Measurements from ENCODE around the gene TMEM178B.

Gene TMEM178B

DNA sequence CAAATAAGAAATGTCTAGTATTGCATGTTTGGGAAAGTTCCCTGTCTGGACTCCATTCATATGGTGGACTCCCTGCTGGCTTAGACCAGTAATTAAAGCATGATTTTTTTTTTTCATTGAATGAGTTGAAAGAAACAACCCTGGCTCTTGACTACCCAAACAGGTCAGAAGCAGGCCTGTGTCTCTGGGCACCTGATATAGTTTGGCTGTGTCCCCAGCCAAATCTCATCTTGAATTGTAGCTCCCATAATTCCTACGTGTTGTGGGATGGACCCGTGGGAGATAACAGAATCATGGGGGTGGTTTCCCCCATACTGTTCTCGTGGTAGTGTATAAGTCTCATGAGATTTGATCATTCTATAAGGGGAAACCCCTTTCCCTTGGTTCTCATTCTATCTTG is 206.2 kb downstream of the TMEM178B start:
- no peak for DNase-seq (ENCODE audit: low read depth, low spot score)
- no peak overlapping the region for H3K4me3 ChIP-seq (ENCODE audit: low read length)

DNA sequence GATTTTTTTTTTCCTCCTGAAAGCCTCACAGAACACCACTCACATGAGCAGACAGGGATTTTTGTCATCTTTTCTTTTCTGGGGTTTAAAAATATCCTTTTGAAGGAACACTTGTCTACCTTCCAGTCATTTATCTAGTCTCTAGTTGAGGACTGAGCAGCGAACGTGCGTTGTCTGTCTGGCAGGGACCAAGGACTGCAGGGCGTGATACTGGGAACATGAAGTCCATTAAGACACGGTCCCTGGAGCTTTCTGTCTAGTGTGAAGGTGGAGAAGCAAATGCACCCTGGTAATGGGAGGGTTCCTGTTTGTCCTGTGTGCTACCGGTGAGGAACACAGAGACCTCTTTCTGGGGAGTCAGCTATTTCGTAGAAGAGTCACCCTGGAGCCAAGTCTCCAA is 207.4 kb downstream of the TMEM178B start:
- no peak overlapping the region for H3K4me3 ChIP-seq (ENCODE audit: low read length)
- DNase-seq (ENCODE audit: low read depth, low spot score) = no peak

DNA sequence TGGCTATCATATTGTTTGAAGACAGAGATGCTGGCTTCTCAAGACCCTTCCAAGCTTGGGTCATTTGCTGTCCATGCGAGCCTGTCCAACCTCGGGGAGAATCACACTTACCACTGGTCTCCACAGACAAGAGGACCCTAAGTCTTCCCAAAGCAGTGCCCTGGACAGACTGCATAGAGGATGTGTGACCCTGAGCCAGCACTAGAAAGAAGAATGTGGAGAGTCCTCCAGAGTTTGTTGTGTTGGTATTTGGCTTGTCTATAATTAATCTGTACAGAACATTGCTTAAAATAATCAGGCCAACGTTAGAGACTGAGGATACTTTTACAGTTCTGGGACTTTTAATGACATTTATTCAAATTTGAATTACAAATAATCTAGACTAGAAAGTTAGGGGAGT is 212.7 kb downstream of the TMEM178B start:
- no peak for DNase-seq (ENCODE audit: low read depth, low spot score)
- no peak overlapping the region for H3K4me3 ChIP-seq (ENCODE audit: low read length)

- H3K4me3 ChIP-seq (ENCODE audit: low read length) = no peak overlapping the region
- no peak for DNase-seq (ENCODE audit: low read depth, low spot score)
Measured at GRCh38 chr7:141287936-141288335, 214.1 kb downstream of the TMEM178B start.

- DNase-seq (ENCODE audit: low read depth, low spot score) = no peak
- H3K4me3 ChIP-seq (ENCODE audit: low read length) = no peak overlapping the region
Measured at GRCh38 chr7:141288626-141289025, 214.8 kb downstream of the TMEM178B start.

GRCh38 chr7:141290365-141290764 is 216.5 kb downstream of the TMEM178B start:
- no peak for DNase-seq (ENCODE audit: low read depth, low spot score)
- no peak overlapping the region for H3K4me3 ChIP-seq (ENCODE audit: low read length)

DNA sequence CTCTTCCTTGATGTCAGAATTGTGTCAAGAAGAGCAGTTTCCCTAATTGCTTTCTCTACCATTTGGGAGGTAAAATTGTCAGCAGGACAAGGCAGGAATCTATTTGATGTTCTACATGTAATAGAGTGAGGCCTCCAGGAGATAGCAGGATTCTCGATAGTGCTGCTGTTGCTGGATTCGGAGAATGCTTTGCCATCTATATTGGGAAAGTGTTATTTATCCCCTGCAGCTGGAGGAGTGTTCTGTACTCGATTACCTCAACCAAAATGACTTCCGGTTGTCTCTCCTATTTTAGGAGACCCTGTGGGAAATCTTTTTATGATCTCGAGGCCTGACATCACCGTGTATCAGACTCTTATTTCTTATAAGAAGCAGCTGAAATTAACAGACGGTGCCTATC is 217.1 kb downstream of the TMEM178B start:
- H3K4me3 ChIP-seq (ENCODE audit: low read length) = no peak overlapping the region
- no peak for DNase-seq (ENCODE audit: low read depth, low spot score)

DNA sequence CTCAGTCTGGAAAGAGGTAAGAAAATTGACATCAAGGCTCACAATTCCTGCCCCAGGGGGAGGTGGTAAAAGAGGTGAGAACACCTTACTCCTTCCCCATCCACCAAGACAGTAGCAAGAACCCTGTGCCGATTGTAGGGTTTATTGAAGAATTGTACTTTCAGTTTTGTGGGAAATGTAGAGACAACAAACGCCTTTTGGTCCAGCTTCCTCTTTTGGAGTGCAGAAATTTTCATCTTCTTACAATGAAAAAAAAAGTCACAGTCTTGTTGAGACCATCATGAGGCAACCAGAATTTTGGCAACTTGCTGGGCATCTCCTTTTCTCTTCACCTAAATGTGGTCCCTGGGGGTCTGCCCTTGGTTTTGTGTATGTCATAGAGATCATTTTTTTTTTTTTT is 217.7 kb downstream of the TMEM178B start:
- no peak for DNase-seq (ENCODE audit: low read depth, low spot score)
- H3K4me3 ChIP-seq (ENCODE audit: low read length) = no peak overlapping the region

GRCh38 chr7:141294143-141294829 is 220.4 kb downstream of the TMEM178B start:
- H3K4me3 ChIP-seq (ENCODE audit: low read length) = no peak overlapping the region
- DNase-seq (ENCODE audit: low read depth, low spot score) = no peak

DNA sequence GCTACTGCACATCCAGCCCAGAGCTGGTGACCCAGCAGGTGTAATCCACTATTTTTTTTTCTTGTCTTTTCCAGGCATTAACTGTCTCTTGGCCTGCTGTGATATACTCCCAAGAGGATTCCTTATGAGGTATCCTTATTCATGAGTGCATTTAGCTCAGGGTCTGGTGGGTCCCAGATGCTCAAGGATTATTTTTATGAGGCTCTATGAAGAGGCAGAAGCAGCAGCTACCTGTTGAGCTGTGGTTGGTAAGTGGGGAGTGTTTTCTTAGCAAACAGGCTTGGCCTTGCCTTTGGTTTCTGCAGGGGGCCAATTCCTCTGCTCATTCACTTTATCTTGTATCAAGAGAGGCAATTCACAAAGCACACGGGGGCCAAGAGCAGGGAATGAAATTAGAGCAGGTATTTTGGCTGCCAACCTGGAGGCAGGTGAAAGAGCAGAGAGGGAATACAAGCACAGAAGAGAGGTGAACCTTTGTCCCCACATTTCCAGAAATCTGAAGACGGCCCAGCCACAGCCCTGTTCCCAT is 221.6 kb downstream of the TMEM178B start:
- H3K4me3 ChIP-seq (ENCODE audit: low read length) = no peak overlapping the region
- DNase-seq (ENCODE audit: low read depth, low spot score) = no peak

GRCh38 chr7:141300816-141301215 is 227.0 kb downstream of the TMEM178B start:
- no peak for DNase-seq (ENCODE audit: low read depth, low spot score)
- no peak overlapping the region for H3K4me3 ChIP-seq (ENCODE audit: low read length)

- H3K4me3 ChIP-seq (ENCODE audit: low read length) = no peak overlapping the region
- no peak for DNase-seq (ENCODE audit: low read depth, low spot score)
Measured at GRCh38 chr7:141301544-141301943, 227.7 kb downstream of the TMEM178B start.

- H3K4me3 ChIP-seq (ENCODE audit: low read length) = no peak overlapping the region
- no peak for DNase-seq (ENCODE audit: low read depth, low spot score)
Measured at GRCh38 chr7:141302617-141303016, 228.8 kb downstream of the TMEM178B start.

DNA sequence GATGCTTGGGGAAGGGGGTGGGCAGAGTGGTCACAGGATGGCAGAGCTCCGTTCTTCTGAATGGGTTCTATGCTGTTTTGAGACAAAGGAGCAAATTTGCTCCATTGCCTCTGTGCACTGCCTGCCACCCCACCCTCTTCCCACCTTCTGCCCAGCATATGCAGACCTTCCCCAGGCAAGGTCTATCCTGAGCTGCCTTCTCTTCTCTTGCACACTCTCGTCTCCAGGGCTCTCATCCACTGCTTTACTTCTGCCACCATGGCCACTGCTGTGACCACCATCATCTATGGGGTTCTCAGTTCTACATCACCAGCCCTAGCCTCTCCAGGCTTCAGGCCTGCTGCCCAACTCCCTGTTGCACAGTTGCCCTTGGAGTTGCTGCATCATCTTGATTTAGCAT is 230.4 kb downstream of the TMEM178B start:
- H3K4me3 ChIP-seq (ENCODE audit: low read length) = no peak overlapping the region
- DNase-seq (ENCODE audit: low read depth, low spot score) = no peak

DNA sequence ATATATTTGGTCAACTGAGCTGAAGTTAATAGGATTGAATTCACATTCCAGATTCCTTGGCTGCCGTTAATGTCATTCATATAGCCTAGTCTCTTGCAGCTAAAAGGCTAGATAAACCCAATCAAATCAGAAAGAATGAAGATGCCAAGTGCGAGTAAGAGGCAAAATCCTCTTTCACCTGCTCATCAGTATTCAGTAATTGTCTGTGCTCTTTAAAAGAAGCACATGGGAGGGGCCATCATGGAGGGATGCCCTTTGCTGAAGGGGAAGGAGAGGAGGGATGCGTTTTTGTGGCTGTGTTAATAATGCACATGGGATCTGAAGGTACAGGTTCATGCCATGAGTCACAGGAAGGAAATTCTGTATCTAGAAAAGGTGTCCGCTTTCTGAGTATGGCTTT is 232.2 kb downstream of the TMEM178B start:
- no peak overlapping the region for H3K4me3 ChIP-seq (ENCODE audit: low read length)
- DNase-seq (ENCODE audit: low read depth, low spot score) = no peak

DNA sequence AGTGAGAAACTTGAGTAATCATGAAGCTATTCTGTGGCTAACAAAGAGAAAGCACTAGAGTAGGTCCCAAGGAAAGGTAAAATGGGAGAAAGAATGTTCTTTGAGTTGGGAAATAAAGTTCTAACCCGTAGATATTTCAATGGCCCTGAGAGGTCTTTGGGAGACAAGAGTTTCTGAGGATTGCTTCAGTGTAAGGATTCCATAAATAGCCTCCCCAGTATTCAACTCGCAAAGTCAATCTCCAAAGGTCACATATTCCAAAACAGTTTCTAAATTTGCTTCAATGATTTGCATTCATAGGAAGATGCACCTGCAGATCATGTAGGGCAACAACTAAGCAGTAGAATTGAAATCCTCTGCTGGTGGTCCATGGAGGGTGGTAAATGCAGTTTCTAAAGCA is 238.5 kb downstream of the TMEM178B start:
- no peak for DNase-seq (ENCODE audit: low read depth, low spot score)
- H3K4me3 ChIP-seq (ENCODE audit: low read length) = no peak overlapping the region

- DNase-seq (ENCODE audit: low read depth, low spot score) = no peak
- no peak overlapping the region for H3K4me3 ChIP-seq (ENCODE audit: low read length)
Measured at GRCh38 chr7:141312828-141313521, 239.1 kb downstream of the TMEM178B start.

DNA sequence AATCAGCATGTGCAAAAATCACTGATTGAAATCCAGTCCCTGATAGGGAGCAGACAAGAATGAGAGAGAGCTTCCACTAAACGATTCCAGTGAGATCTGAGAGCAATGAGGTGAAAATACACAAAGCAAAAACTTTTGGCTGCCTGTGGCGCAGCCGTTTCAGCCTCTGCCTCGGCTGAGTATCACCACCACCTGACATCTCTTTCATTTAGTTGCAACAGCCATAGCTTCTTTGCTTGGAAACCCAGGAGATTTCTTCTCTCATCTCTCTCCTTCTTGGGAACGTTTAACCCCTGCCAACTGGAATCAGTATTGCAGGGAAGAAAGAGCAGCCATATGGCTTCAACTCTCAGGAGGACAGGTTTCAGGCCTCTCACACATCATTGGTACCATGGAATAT is 240.0 kb downstream of the TMEM178B start:
- H3K4me3 ChIP-seq (ENCODE audit: low read length) = no peak overlapping the region
- DNase-seq (ENCODE audit: low read depth, low spot score) = no peak

GRCh38 chr7:141317033-141317585 is 243.2 kb downstream of the TMEM178B start:
- no peak for DNase-seq (ENCODE audit: low read depth, low spot score)
- no peak overlapping the region for H3K4me3 ChIP-seq (ENCODE audit: low read length)

DNA sequence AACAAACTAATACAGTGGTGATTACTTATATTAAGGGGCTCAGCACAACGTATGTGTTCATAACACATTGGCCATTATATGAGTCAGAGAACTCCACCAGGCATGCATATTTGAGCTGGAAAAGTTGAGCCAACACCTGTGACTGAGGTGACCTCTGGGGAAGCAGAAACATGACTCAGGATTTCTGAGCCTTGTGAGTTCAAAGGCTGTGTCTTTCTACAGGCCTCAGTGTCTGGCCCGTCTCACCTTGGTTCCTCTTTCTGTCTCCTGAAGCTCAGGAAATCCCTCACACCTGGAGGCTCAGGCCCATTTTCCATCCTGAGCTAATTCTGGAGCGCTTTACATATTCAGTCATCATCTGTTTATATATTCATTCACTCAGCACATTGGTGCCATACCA is 246.4 kb downstream of the TMEM178B start:
- no peak overlapping the region for H3K4me3 ChIP-seq (ENCODE audit: low read length)
- DNase-seq (ENCODE audit: low read depth, low spot score) = no peak

Data from Jurkat, Clone E6-1 (cell line).